Gastroesophageal sphincter (tissue), 4 donors: ENCODE data around the gene TTBK1. TPM values are rescaled to one million over a fixed set of nuclear protein-coding genes. Genes with fewer than 3 reads are reported as not detected.

Source experiments
- ATAC-seq: fragments of 150-250 bp; one replicate; pipeline ENCODE4 v1.9.1; 2016; ENCODE audit warnings: mild to moderate bottlenecking, moderate library complexity
- H3K27ac ChIP-seq, 4 donors: fragments of 200-600 bp; sonication (generic) in 3 of 4; 1 replicate in 3 of 4; 2 replicates in 1 of 4; pipeline ENCODE4 v1.5.1; 2016 to 2019
- H3K27me3 ChIP-seq: fragments of 200-600 bp; sonication (generic); one replicate; pipeline ENCODE4 v1.5.1; 2019
- H3K36me3 ChIP-seq, 2 donors: fragments of 200-600 bp; sonication (generic); one replicate each; pipeline ENCODE4 v1.5.1; 2019; ENCODE audit warnings: control low read depth in 1 of 2
- H3K4me1 ChIP-seq, 3 donors: fragments of 200-600 bp; sonication (generic); 1 replicate in 2 of 3; 2 replicates in 1 of 3; pipeline ENCODE4 v1.5.1; 2016 to 2019; ENCODE audit warnings: control low read depth in 2 of 3
- H3K4me3 ChIP-seq, 2 donors: fragments of 200-600 bp; sonication (generic); one replicate each; pipeline ENCODE4 v1.5.1; 2019; ENCODE audit warnings: mild to moderate bottlenecking in 1 of 2, moderate library complexity in 1 of 2
- H3K9me3 ChIP-seq, 3 donors: fragments of 200-600 bp; sonication (generic); one replicate each; pipeline ENCODE4 v1.5.1; 2017 to 2019; ENCODE audit warnings: control low read depth in 2 of 3
- CTCF ChIP-seq, 4 experiments: fragments of 200-600 bp in 2 of 4; fragments of 450-650 bp in 2 of 4; sonication (generic) in 1 of 4; IDR thresholded peaks; one replicate each; pipeline ENCODE4 v1.5.1; 2017 to 2019; ENCODE audit warnings: antibody characterized with exemption in 4 of 4, mild to moderate bottlenecking in 2 of 4, moderate library complexity in 2 of 4
- EP300 ChIP-seq: sonication (generic); formaldehyde crosslinking; IDR thresholded peaks from one replicate; pipeline ENCODE4 v1.6.1; 2017; ENCODE audit warnings: antibody characterized with exemption, mild to moderate bottlenecking
- POLR2A ChIP-seq, 2 donors: fragments of 450-650 bp; IDR thresholded peaks; one replicate each; pipeline ENCODE4 v1.6.1; 2017; ENCODE audit warnings: antibody characterized with exemption in 2 of 2, mild to moderate bottlenecking in 2 of 2, moderate library complexity in 1 of 2
- POLR2AphosphoS5 ChIP-seq: sonication (generic); formaldehyde crosslinking; IDR thresholded peaks from one replicate; pipeline ENCODE4 v1.6.1; 2017; ENCODE audit warnings: antibody characterized with exemption
- WGBS, 2 donors: methylation state at CpG; one replicate each; pipeline ENCODE4 v1.1.5; 2018; ENCODE audit warnings: low coverage in 1 of 2; 5-methylcytosine and 5-hydroxymethylcytosine counted together
- total RNA-seq, 4 donors: library from RNA; depleted of rRNA; stranded (reverse); fragments of >200 nt; gene quantifications; one replicate each; pipeline ENCODE4 v1.1.0, GENCODE V29; 2016

The TTBK1 gene
- total RNA-seq, 4 donors from 2014 or later: 0.08 to 0.20 TPM; not detected in 2

- Histone ChIP-seq H3K36me3 (peaks cover 0 to 4% of the 10 kb centered on the region in 2 donors), H3K27me3 (peaks cover 26% of the 10 kb centered on the region), H3K4me3 (no peak overlapping the region), H3K4me1 (peaks cover 0 to 17% (median 9%) of the 10 kb centered on the region in 3 donors), H3K9me3 (no peaks in the 10 kb centered on the region), H3K27ac (no peak overlapping the region)
- 78 to 94% methylated on average over 1 to 2 of the region's 2 CpGs for WGBS, 2 donors
- ATAC-seq: no peak
- no peak for TF ChIP-seq CTCF (IDR thresholded peaks at IDR 0.05)
- no peak for TF ChIP-seq POLR2A (IDR thresholded peaks at IDR 0.05)
- no peak for TF ChIP-seq POLR2AphosphoS5
- TF ChIP-seq EP300: no peak
Observed at GRCh38 chr6:43310134-43310533, 66.9 kb downstream of the TTBK1 start.

- Histone ChIP-seq H3K27ac (no peak overlapping the region), H3K4me1 (peaks cover 0 to 17% (median 9%) of the 10 kb centered on the region in 3 donors), H3K36me3 (peaks cover 0 to 4% of the 10 kb centered on the region in 2 donors), H3K4me3 (no peak overlapping the region), H3K9me3 (no peaks in the 10 kb centered on the region), H3K27me3 (peaks cover 26% of the 10 kb centered on the region)
- no peak for ATAC-seq
- TF ChIP-seq EP300 (no peak), POLR2A (IDR thresholded peaks at IDR 0.05) (no peak), CTCF (IDR thresholded peaks at IDR 0.05) (no peak), POLR2AphosphoS5 (no peak)
Observed at GRCh38 chr6:43310624-43311023, 67.3 kb downstream of the TTBK1 start.

- no peak overlapping the region for H3K4me3 ChIP-seq
- peaks cover 0 to 4% of the 10 kb centered on the region in 2 donors for H3K36me3 ChIP-seq
- WGBS, 2 donors: 68 to 72% methylated on average over 3 of the region's 3 CpGs
- no peaks in the 10 kb centered on the region for H3K9me3 ChIP-seq
- TF ChIP-seq EP300 (no peak), POLR2AphosphoS5 (no peak), POLR2A (IDR thresholded peaks at IDR 0.05) (no peak), CTCF (IDR thresholded peaks at IDR 0.05) (no peak)
- H3K27me3 ChIP-seq: peaks cover 17% of the 10 kb centered on the region
- H3K27ac ChIP-seq: no peak overlapping the region
- ATAC-seq: no peak
- H3K4me1 ChIP-seq: peaks cover 0 to 17% (median 9%) of the 10 kb centered on the region in 3 donors
Observed at GRCh38 chr6:43311666-43312065, 68.4 kb downstream of the TTBK1 start.

GRCh38 chr6:43313813-43314212 lies 70.5 kb downstream of the TTBK1 start:
- H3K27me3 ChIP-seq: no peaks in the 10 kb centered on the region
- ATAC-seq: no peak
- TF ChIP-seq POLR2A (IDR thresholded peaks at IDR 0.05) (no peak), CTCF (IDR thresholded peaks at IDR 0.05) (no peak), EP300 (no peak), POLR2AphosphoS5 (no peak)
- H3K36me3 ChIP-seq: peaks cover 0 to 4% of the 10 kb centered on the region in 2 donors
- no peak overlapping the region for H3K27ac ChIP-seq
- H3K4me3 ChIP-seq: no peak overlapping the region
- 89 to 91% methylated on average over 1 of the region's 1 CpG for WGBS, 2 donors
- H3K9me3 ChIP-seq: no peaks in the 10 kb centered on the region
- peaks cover 0 to 6% (median under 1%) of the 10 kb centered on the region in 3 donors for H3K4me1 ChIP-seq

- no peaks in the 10 kb centered on the region for H3K4me1 ChIP-seq
- no peak overlapping the region for H3K27ac ChIP-seq
- no peak for TF ChIP-seq EP300
- no peak for TF ChIP-seq CTCF (IDR thresholded peaks at IDR 0.05)
- TF ChIP-seq POLR2A (IDR thresholded peaks at IDR 0.05): no peak
- TF ChIP-seq POLR2AphosphoS5: no peak
- H3K36me3 ChIP-seq: peaks cover 0 to 4% of the 10 kb centered on the region in 2 donors
- no peaks in the 10 kb centered on the region for H3K27me3 ChIP-seq
- 93 to 94% methylated on average over 2 of the region's 2 CpGs for WGBS, 2 donors
- no peak overlapping the region for H3K4me3 ChIP-seq
- no peaks in the 10 kb centered on the region for H3K9me3 ChIP-seq
- no peak for ATAC-seq
Observed at GRCh38 chr6:43318011-43318410, 74.7 kb downstream of the TTBK1 start.
